ENCODE results near the gene ARHGEF4. TPM values are rescaled to one million over a fixed set of nuclear protein-coding genes. Genes with fewer than 3 reads are reported as not detected.
"Not testable (repeated sequence)": the region's sequence is repeated elsewhere in the genome, so short reads cannot be mapped to it uniquely, and the experiment has no call there.

The ARHGEF4 gene
- total RNA-seq, 4 donors from 2014 or later, result 23.7 to 51.5 (median 37.1) TPM

DNA sequence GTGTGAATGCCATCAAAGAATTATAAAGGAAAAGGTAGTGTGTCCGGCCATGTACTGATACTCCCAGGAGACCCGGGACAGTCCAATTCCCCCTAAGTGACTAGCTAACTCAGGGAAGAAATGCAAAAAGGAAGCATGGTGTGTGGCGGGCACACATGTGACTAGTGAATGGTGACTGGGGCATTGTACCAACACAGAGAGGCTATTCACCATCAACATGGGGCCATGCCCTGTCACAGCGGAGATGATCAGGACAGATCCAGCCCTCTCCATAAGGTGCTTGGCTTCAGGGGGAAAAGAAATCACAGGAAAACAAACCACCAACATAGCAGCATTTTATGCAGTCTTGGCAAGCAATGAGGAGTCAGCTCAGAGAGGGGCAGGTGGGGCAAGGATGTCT is 222.2 kb downstream of the ARHGEF4 start:
- Histone ChIP-seq H3K4me3 (no peak overlapping the region), H3K36me3 (peaks cover 7 to 67% (median 42%) of the 10 kb centered on the region in 4 donors), H3K9me3 (no peaks in the 10 kb centered on the region), H3K27ac (replicated peaks in 1 of 4) (no peak overlapping the region), H3K4me1 (peaks cover 25 to 63% (median 54%) of the 10 kb centered on the region in 4 donors), H3K27me3 (no peaks in the 10 kb centered on the region)
- 85% methylated on average over 4 of the region's 4 CpGs for WGBS
- intact Hi-C loops (cut with DNase I), result no loop called here
- no peak for DNase-seq (ENCODE audit: extremely low spot score)
- TF ChIP-seq, protein P1, sequence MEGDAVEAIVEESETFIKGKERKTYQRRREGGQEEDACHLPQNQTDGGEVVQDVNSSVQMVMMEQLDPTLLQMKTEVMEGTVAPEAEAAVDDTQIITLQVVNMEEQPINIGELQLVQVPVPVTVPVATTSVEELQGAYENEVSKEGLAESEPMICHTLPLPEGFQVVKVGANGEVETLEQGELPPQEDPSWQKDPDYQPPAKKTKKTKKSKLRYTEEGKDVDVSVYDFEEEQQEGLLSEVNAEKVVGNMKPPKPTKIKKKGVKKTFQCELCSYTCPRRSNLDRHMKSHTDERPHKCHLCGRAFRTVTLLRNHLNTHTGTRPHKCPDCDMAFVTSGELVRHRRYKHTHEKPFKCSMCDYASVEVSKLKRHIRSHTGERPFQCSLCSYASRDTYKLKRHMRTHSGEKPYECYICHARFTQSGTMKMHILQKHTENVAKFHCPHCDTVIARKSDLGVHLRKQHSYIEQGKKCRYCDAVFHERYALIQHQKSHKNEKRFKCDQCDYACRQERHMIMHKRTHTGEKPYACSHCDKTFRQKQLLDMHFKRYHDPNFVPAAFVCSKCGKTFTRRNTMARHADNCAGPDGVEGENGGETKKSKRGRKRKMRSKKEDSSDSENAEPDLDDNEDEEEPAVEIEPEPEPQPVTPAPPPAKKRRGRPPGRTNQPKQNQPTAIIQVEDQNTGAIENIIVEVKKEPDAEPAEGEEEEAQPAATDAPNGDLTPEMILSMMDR (IDR thresholded peaks at IDR 0.05), result no peak
- no peak for TF ChIP-seq POLR2AphosphoS5 (IDR thresholded peaks at IDR 0.05)
- no peak for TF ChIP-seq POLR2A (IDR thresholded peaks at IDR 0.05; ENCODE audit: low read depth)
- no peak for TF ChIP-seq EP300 (IDR thresholded peaks at IDR 0.05)

DNA sequence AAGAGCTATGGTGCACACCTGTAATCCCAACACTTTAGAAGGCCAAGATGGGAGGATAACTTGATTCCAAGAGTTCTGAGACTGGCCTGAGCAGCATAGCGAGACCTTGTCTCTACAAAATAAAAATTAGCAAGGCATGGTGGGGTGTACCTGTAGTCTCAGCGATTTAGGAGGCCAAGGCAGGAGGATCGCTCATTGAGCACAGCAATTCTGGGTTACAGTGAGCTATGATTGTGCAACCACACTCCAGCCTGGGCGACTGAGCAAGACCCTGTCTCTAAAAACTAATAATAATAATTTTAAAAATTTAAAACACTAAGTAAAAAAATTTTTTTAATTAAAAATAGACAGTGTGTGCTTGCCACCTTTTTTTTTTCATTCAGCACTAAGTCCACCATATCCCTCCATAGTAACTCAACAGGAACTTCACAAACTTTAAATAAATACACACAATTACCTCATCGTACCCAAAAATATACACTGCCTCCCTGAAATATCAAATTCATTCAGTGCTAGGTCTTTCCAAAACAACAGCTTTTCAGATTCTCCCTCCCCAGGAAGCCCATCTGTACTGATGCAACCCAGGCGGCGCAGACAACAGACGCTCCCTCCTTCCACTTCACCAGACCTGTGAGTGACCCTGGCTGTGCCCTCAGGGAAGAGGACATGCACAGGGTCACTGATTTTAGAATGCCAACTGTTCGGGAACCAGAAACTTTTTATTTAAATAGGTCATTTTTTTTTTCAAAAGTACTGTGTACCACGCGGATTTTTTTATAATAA is 227.0 kb downstream of the ARHGEF4 start:
- WGBS, result 87% methylated on average over 11 of the region's 11 CpGs
- H3K27me3 ChIP-seq, result no peaks in the 10 kb centered on the region
- no peak overlapping the region for H3K4me3 ChIP-seq
- H3K27ac ChIP-seq (replicated peaks in 1 of 4), result no peak overlapping the region
- no peak for DNase-seq (ENCODE audit: extremely low spot score)
- intact Hi-C loops (cut with DNase I), result no loop called here
- TF ChIP-seq POLR2A (IDR thresholded peaks at IDR 0.05; ENCODE audit: low read depth) (no peak), EP300 (IDR thresholded peaks at IDR 0.05) (no peak)
- H3K9me3 ChIP-seq, result no peaks in the 10 kb centered on the region
- peaks cover 26 to 56% (median 38%) of the 10 kb centered on the region in 4 donors for H3K4me1 ChIP-seq
- peaks cover 7 to 45% (median 31%) of the 10 kb centered on the region in 4 donors for H3K36me3 ChIP-seq

DNA sequence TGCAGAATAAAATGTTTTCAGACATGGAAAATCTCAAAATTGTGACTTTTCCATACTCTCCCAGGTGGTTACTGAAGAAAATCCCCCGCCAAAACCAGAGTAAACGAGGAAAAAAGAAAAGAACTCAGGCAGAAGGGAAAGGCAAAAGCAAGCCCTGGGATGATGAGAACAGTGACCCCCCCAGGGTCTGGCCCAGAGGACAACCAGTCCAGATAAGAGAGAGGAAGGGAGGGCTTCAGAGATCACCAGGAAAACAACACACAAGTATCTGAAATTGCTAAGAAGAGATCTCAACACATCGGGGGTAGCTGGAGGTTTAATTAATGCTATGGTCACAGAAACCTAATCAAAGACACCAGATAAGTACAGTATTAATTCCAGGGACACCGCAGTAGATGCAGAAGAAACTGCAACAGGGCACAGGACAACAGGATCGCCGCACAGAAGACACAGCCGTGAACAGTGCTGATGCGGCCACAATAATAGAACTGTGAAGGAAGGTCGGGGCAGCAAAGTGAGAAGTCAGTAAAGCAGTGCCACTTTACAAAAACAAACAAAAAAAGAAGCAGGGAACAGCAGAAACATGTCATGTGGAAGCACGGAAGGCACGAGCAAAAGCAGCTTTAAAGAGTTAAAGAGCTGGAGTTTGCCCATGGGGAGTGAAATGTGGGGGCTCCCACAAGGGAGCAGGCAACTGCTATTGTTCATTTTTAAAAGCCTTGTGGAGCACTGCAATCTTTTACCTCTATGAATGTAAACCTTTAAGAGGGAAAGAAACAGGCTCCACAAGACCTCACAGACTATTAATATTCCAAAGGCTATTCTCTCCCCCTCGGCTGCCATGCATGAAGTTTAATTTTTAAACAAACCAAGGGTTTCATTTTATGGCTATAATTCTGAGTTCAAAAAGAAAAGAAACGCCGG is 228.1 kb downstream of the ARHGEF4 start:
- Histone ChIP-seq H3K27me3 (no peaks in the 10 kb centered on the region), H3K4me1 (peaks cover 26 to 56% (median 32%) of the 10 kb centered on the region in 4 donors), H3K27ac (replicated peaks in 1 of 4) (no peak overlapping the region), H3K36me3 (peaks cover 7 to 50% (median 35%) of the 10 kb centered on the region in 4 donors), H3K4me3 (no peak overlapping the region), H3K9me3 (no peaks in the 10 kb centered on the region)
- intact Hi-C loops (cut with DNase I), result no loop called here
- TF ChIP-seq POLR2A (IDR thresholded peaks at IDR 0.05; ENCODE audit: low read depth) (no peak), EP300 (IDR thresholded peaks at IDR 0.05) (no peak), POLR2AphosphoS5 (IDR thresholded peaks at IDR 0.05) (no peak)
- TF ChIP-seq, protein P1 (IDR thresholded peaks at IDR 0.05), result no peak
- no peak for DNase-seq (ENCODE audit: extremely low spot score)
- 70% methylated on average over 14 of the region's 14 CpGs for WGBS

DNA sequence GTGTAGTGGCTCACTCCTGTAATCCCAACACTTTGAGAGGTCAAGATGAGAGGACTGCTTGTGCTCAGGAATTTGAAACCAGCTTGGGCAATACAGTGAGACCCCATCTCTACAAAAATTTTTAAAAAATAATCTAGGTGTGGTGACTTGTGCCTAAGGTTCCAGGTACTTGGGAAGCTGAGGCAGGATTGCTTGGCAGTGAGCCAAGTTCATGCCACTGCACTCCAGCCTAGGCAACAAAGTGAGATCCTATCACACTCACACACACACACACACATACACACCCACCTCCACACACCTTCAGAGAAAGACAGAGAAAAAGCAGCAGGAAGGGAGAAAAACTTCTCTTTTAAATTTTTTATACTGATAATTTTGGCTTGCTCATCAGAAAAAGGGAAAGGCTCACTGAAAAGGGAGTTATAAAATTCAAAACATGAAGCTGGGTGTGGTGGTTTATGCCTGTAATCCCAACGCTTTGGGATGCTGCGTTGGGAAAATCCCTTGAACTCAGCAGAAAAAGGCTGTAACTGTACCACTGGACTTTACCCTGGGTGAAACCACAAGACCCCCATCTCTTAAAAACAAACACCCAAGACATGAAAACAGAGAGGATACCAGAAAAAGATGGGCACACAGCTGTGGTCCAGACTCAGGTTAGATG is 230.9 kb downstream of the ARHGEF4 start:
- Histone ChIP-seq H3K27ac (replicated peaks in 1 of 4) (no peak overlapping the region), H3K4me3 (no peak overlapping the region), H3K27me3 (no peaks in the 10 kb centered on the region), H3K36me3 (peaks cover 22 to 63% (median 54%) of the 10 kb centered on the region in 4 donors), H3K9me3 (no peaks in the 10 kb centered on the region), H3K4me1 (peaks cover 14 to 40% (median 21%) of the 10 kb centered on the region in 4 donors)
- TF ChIP-seq POLR2AphosphoS5 (IDR thresholded peaks at IDR 0.05), result no peak
- DNase-seq (ENCODE audit: extremely low spot score), result no peak
- intact Hi-C loops (cut with DNase I), result no loop called here
- 54% methylated on average over 2 of the region's 2 CpGs for WGBS

DNA sequence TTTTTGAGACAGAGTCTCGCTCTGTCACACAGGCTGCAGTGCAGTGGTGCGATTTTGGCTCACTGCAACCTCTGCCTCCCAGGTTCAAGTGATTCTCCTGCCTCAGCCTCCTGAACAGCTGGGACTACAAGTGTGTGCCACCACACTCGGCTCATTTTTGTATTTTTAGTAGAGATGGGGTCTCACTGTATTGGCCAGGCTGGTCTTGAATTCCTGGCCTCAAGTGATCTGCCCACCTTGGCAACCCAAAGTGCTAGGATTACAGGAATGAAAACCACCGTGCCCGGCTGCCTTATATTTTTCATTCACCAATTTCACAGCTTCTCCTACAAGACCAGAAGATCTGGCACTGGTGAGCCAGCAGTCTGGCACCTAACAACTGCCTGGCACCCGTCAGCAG is 231.5 kb downstream of the ARHGEF4 start:
- peaks cover 13 to 39% (median 21%) of the 10 kb centered on the region in 4 donors for H3K4me1 ChIP-seq
- H3K27me3 ChIP-seq; intact Hi-C loops (cut with DNase I); H3K4me3 ChIP-seq; H3K9me3 ChIP-seq; DNase-seq (ENCODE audit: extremely low spot score); H3K27ac ChIP-seq (replicated peaks in 1 of 4): not testable (repeated sequence)
- WGBS, result 98% methylated on average over 6 of the region's 6 CpGs
- H3K36me3 ChIP-seq, result peaks cover 22 to 65% (median 54%) of the 10 kb centered on the region in 4 donors

DNA sequence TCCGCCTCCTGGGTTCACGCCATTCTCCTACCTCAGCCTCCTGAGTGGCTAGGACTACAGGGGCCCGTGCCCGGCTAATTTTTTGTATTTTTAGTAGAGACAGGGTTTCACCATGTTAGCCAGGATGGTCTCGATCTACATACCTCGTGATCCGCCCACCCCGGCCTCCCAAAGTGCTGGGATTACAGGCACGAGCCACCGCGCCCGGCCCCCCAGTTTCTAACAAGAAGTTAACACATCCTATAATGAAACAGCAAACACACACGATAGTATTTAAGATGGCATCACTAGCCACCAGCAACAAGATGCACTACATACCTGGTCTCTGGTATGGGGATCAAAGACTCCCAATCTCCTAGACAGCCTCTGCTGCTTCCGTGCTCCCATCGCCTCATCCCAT is 238.9 kb downstream of the ARHGEF4 start:
- DNase-seq (ENCODE audit: extremely low spot score); H3K4me3 ChIP-seq; intact Hi-C loops (cut with DNase I); H3K27me3 ChIP-seq; H3K9me3 ChIP-seq; H3K27ac ChIP-seq (replicated peaks in 1 of 4): not testable (repeated sequence)
- peaks cover 17 to 39% (median 27%) of the 10 kb centered on the region in 4 donors for H3K4me1 ChIP-seq
- 89% methylated on average over 15 of the region's 15 CpGs for WGBS
- H3K36me3 ChIP-seq, result peaks cover 43 to 97% (median 76%) of the 10 kb centered on the region in 4 donors
